ENCODE data around the gene ANTXR2.

ANTXR2 gene

GRCh38 chr4:80070880-80071603, 2.0 kb downstream of the ANTXR2 start:
- H3K4me3 ChIP-seq (ENCODE audit: low read depth, low read length) = peak overlapping the region; percentile 95
- peak; percentile 36 for DNase-seq (ENCODE audit: low read depth)
- TF ChIP-seq CTCF (conservative IDR thresholded peaks at IDR 0.05; ENCODE audit: low read depth, low read length) = no peak

- TF ChIP-seq CTCF (conservative IDR thresholded peaks at IDR 0.05; ENCODE audit: low read depth, low read length) = no peak
- DNase-seq (ENCODE audit: low read depth) = peak; percentile 35
- H3K4me3 ChIP-seq (ENCODE audit: low read depth, low read length) = peak overlapping the region; percentile 95
Observed at GRCh38 chr4:80069837-80070731, 2.9 kb downstream of the ANTXR2 start.

GRCh38 chr4:80069108-80069836, 3.8 kb downstream of the ANTXR2 start:
- no peak for DNase-seq (ENCODE audit: low read depth)
- H3K4me3 ChIP-seq (ENCODE audit: low read depth, low read length) = peak overlapping the region; percentile 1
- TF ChIP-seq CTCF (conservative IDR thresholded peaks at IDR 0.05; ENCODE audit: low read depth, low read length) = no peak

DNA sequence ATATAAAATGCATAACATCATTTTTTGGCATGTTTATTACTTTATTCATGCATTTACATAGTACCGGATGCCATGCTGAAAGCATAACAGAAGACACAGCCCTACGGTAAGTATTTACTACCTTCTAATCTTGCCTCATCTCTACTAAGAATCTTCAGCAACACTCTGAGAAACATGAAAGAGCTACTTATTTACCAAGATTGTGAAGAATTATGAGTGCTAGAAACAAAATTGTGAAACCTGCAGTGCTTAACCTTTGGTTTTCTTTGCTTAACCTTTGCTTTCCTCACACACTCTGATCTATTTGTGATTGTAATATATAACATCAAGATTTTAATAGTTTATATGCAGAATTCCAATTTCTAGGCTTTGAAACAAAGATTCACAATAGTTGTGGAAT, 7.4 kb downstream of the ANTXR2 start:
- no peak for DNase-seq (ENCODE audit: low read depth)

DNA sequence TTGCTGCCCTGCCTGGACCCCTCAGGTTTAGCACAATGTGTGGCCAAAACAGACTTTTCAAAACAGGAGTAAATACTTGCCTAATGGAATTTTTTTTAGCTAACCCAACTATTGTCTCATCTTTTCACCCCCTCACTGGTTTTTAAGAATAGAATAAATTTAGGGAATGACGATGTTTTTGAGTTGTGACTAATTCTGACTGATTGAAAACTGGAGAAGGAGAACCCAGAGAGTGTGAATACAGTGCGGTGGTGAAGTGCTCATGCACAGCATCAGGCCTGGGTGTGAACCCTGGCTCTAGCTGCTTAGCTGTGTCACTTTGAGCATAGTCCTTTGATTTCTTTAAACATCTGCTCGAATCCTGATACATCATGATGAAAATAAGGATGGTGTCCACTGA, 10.5 kb downstream of the ANTXR2 start:
- DNase-seq (ENCODE audit: low read depth) = no peak
- no peak overlapping the region for H3K4me3 ChIP-seq (ENCODE audit: low read depth, low read length)
- no peak for TF ChIP-seq CTCF (conservative IDR thresholded peaks at IDR 0.05; ENCODE audit: low read depth, low read length)

More for the DNA sequence above, 7.4 kb downstream of the ANTXR2 start:
- TF ChIP-seq CTCF (conservative IDR thresholded peaks at IDR 0.05; ENCODE audit: low read depth, low read length) = no peak
- no peak overlapping the region for H3K4me3 ChIP-seq (ENCODE audit: low read depth, low read length)

DNA sequence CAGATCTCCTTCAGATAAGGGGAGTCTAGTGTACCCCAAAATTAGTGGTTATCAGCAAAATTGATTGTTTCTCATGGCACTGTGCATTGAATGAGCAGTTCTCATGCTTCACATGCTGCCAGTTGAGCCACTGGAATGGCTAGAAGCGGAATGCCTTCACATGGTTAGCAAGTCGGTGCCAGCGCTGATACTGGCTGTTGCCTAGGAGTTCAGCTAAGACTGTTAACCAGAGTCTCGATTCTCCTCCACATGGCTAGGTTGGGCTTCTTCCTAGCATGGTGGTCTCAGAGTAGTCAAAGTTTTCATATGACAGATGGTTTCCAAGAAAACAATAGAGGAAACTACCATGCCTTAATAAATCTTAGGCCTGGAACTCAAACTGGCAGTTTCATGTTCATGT, 12.2 kb downstream of the ANTXR2 start:
- H3K4me3 ChIP-seq (ENCODE audit: low read depth, low read length) = no peak overlapping the region
- DNase-seq (ENCODE audit: low read depth) = no peak
- no peak for TF ChIP-seq CTCF (conservative IDR thresholded peaks at IDR 0.05; ENCODE audit: low read depth, low read length)

Measured in choroid plexus epithelial cell (primary cell).